ENCODE measurements around the gene MSMP.

MSMP gene

GRCh38 chr9:35754264-35754663, at the start of gene MSMP:
TSS of gene MSMP (minus strand) at chr9:35754276. CDS start at chr9:35754129, 147 bp downstream.
- in situ Hi-C loops (cut with HindIII; ENCODE audit: low sequenced_read_pairs): no loop called here

- in situ Hi-C loops (cut with HindIII; ENCODE audit: low sequenced_read_pairs): no loop called here
Measured at GRCh38 chr9:35801328-35802128, 47.5 kb upstream of the MSMP start.

- in situ Hi-C loops (cut with HindIII; ENCODE audit: low sequenced_read_pairs): no loop called here
Measured at GRCh38 chr9:35800530-35800929, 46.5 kb upstream of the MSMP start.

- in situ Hi-C loops (cut with HindIII; ENCODE audit: low sequenced_read_pairs): no loop called here
Measured at GRCh38 chr9:35798658-35799374, 44.7 kb upstream of the MSMP start.

GRCh38 chr9:35797311-35798109, 43.4 kb upstream of the MSMP start:
- in situ Hi-C loops (cut with HindIII; ENCODE audit: low sequenced_read_pairs): no loop called here

- in situ Hi-C loops (cut with HindIII; ENCODE audit: low sequenced_read_pairs): no loop called here
Measured at GRCh38 chr9:35795695-35796094, 41.6 kb upstream of the MSMP start.

- in situ Hi-C loops (cut with HindIII; ENCODE audit: low sequenced_read_pairs): no loop called here
Measured at GRCh38 chr9:35793461-35793860, 39.4 kb upstream of the MSMP start.

- in situ Hi-C loops (cut with HindIII; ENCODE audit: low sequenced_read_pairs): no loop called here
Measured at GRCh38 chr9:35792826-35793225, 38.8 kb upstream of the MSMP start.

- in situ Hi-C loops (cut with HindIII; ENCODE audit: low sequenced_read_pairs): no loop called here
Measured at GRCh38 chr9:35792024-35792813, 38.1 kb upstream of the MSMP start.

- in situ Hi-C loops (cut with HindIII; ENCODE audit: low sequenced_read_pairs): no loop called here
Measured at GRCh38 chr9:35791297-35791921, 37.3 kb upstream of the MSMP start, which contains the start of gene NPR2. TSS of gene NPR2 (plus strand) at chr9:35791591. CDS start at chr9:35792409, 818 bp downstream.

- in situ Hi-C loops (cut with HindIII; ENCODE audit: low sequenced_read_pairs): no loop called here
Measured at GRCh38 chr9:35790385-35791296, 36.6 kb upstream of the MSMP start.

GRCh38 chr9:35790025-35790384, 35.9 kb upstream of the MSMP start:
- in situ Hi-C loops (cut with HindIII; ENCODE audit: low sequenced_read_pairs): no loop called here

GRCh38 chr9:35789541-35789940, 35.5 kb upstream of the MSMP start:
- in situ Hi-C loops (cut with HindIII; ENCODE audit: low sequenced_read_pairs): no loop called here

GRCh38 chr9:35783418-35783817, 29.3 kb upstream of the MSMP start:
- in situ Hi-C loops (cut with HindIII; ENCODE audit: low sequenced_read_pairs): no loop called here

- in situ Hi-C loops (cut with HindIII; ENCODE audit: low sequenced_read_pairs): no loop called here
Measured at GRCh38 chr9:35781066-35781465, 27.0 kb upstream of the MSMP start.

- in situ Hi-C loops (cut with HindIII; ENCODE audit: low sequenced_read_pairs): no loop called here
Measured at GRCh38 chr9:35778496-35778895, 24.4 kb upstream of the MSMP start.

GRCh38 chr9:35776018-35776417, 21.9 kb upstream of the MSMP start:
- in situ Hi-C loops (cut with HindIII; ENCODE audit: low sequenced_read_pairs): no loop called here

GRCh38 chr9:35774907-35775635, 21.0 kb upstream of the MSMP start:
- in situ Hi-C loops (cut with HindIII; ENCODE audit: low sequenced_read_pairs): no loop called here
